Thoracic aorta (tissue), 2 donors: ENCODE results near the gene ERAL1. TPM values are rescaled to one million over a fixed set of nuclear protein-coding genes. Genes with fewer than 3 reads are reported as not detected.

ENCODE experiments used
- ATAC-seq: fragments of 150-250 bp; one replicate; pipeline ENCODE4 v1.8.0; 2017; ENCODE audit warnings: low read depth; ENCODE audit not compliant: insufficient number of reproducible peaks, low FRiP score
- DNase-seq: peaks from one replicate; pipeline ENCODE4 v3.0.0-alpha.2; 2020; ENCODE audit warnings: low spot score
- H3K27ac ChIP-seq, 2 donors: fragments of 200-600 bp; sonication (generic); 1 replicate in 1 of 2; 2 replicates in 1 of 2; pipeline ENCODE4 v1.5.1; 2016; ENCODE audit warnings: mild to moderate bottlenecking in 2 of 2, moderate library complexity in 2 of 2
- H3K27me3 ChIP-seq: fragments of 200-600 bp; sonication (generic); replicated peaks from 2 replicates; pipeline ENCODE4 v1.6.0; 2016; ENCODE audit warnings: mild to moderate bottlenecking; ENCODE audit not compliant: insufficient read depth
- H3K36me3 ChIP-seq: fragments of 200-600 bp; sonication (generic); one replicate; pipeline ENCODE4 v1.5.1; 2016
- H3K4me1 ChIP-seq, 2 donors: fragments of 200-600 bp; sonication (generic); 1 replicate in 1 of 2; 2 replicates in 1 of 2; pipeline versions ENCODE4 v1.5.1 to v1.6.0; 2016; ENCODE audit warnings: low read depth in 2 of 2, mild to moderate bottlenecking in 1 of 2; ENCODE audit not compliant: control insufficient read depth in 1 of 2
- H3K4me3 ChIP-seq: fragments of 200-600 bp; sonication (generic); 2 replicates; pipeline ENCODE4 v1.5.1; 2016; ENCODE audit warnings: mild to moderate bottlenecking
- H3K9me3 ChIP-seq: fragments of 200-600 bp; sonication (generic); 2 replicates; pipeline ENCODE4 v1.5.1; 2016
- total RNA-seq, 2 donors: library from RNA; depleted of rRNA; stranded (reverse); fragments of >200 nt; gene quantifications; one replicate each; pipeline versions ENCODE4 v1.1.0 to v1.2.3, GENCODE V29; 2016
- TF ChIP-seq, protein P1 (sequence below): fragments of 200-600 bp; sonication (generic); IDR thresholded peaks from one replicate; pipeline ENCODE4 v1.5.1; 2019; ENCODE audit warnings: antibody characterized with exemption

The ERAL1 gene
- 10 to 100 TPM; 30.6 to 34.6 TPM for total RNA-seq

DNA sequence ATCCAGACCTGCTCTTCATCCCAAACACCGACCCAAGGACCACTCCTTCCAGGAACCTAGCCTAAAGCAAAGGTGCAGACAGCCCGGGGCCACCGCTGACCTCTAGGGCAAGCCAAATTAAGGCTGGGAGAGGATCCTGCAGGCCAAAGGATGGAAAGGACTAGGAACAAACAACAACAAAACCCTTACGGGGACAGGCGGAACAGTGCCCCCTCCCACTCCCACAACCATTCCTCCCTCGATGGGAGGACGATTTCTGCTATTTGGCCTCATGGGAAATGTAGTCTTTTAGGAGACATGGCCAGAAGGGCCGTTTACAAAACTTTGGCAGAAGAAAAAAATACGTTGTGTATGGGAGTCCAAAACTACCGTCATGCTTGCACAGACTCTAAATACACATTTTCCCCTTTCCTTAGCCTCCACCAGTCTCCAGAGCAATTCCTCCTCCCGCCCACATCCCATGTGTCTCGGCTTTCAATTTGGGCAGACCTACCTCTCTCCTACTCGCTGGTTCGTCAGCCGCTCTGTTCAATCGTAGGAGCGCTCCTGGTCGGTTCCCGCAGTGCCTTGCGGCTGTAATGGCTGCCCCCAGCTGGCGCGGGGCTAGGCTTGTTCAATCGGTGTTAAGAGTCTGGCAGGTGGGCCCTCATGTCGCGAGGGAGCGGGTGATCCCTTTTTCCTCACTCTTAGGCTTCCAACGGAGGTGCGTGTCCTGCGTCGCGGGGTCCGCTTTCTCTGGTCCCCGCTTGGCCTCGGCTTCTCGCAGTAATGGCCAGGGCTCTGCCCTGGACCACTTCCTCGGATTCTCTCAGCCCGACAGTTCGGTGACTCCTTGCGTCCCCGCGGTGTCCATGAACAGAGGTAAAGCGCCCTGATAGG is at the start of gene ERAL1:
Gene ERAL1 (plus strand): TSS at position 560 of the 879 bp plus-strand sequence. CDS start 19 bp downstream, at position 579.
- Histone ChIP-seq H3K27ac (peak within 1 kb of the TSS; percentile 72 to 73), H3K27me3 (no peaks in the 10 kb centered on the region), H3K4me1 (peaks cover 9 to 11% of the 10 kb centered on the region in 2 donors), H3K36me3 (peaks cover 21% of the 10 kb centered on the region), H3K9me3 (no peaks in the 10 kb centered on the region), H3K4me3 (peak within 1 kb of the TSS; percentile 81)
- ATAC-seq (peak; percentile 86), DNase-seq (peak; percentile 60)
- TF ChIP-seq, protein P1, sequence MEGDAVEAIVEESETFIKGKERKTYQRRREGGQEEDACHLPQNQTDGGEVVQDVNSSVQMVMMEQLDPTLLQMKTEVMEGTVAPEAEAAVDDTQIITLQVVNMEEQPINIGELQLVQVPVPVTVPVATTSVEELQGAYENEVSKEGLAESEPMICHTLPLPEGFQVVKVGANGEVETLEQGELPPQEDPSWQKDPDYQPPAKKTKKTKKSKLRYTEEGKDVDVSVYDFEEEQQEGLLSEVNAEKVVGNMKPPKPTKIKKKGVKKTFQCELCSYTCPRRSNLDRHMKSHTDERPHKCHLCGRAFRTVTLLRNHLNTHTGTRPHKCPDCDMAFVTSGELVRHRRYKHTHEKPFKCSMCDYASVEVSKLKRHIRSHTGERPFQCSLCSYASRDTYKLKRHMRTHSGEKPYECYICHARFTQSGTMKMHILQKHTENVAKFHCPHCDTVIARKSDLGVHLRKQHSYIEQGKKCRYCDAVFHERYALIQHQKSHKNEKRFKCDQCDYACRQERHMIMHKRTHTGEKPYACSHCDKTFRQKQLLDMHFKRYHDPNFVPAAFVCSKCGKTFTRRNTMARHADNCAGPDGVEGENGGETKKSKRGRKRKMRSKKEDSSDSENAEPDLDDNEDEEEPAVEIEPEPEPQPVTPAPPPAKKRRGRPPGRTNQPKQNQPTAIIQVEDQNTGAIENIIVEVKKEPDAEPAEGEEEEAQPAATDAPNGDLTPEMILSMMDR: no peak

DNA sequence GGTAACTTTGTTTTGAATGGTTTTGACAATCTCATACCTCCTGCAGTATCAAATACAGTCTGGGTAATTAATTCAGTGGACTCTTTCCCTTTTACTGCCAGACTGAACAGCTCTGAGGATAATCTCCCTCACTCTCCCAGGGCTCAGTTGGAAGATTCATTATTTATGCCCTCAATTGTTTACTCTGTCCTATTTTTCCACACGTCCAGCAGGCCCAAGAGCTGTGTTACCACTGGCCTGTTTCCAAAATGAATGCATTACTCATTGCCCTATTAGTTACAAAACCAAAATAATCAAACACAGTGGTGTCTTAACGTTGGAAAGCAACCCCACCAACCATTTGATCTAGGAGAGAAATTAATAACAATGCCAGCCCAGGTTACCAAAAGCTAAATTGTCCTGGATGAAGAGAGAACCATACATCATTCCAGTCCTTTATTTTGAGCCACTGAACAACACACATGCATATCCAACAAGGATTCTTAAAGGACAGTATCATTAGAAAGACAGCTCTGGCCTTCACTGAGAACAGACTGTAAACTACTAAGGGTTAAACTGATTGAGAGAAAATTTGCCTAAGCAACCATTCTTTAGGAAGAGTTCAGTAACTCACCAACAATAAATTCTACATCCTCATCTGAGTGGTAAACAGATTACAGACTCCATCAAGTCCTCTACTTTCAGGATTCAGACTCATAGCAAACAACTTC is 46.7 kb upstream of the ERAL1 start:
- Histone ChIP-seq H3K4me1 (peaks cover 27 to 53% of the 10 kb centered on the region in 2 donors), H3K9me3 (no peaks in the 10 kb centered on the region), H3K27me3 (no peaks in the 10 kb centered on the region), H3K27ac (peak overlapping the region; percentile 81 to 90), H3K36me3 (no peaks in the 10 kb centered on the region), H3K4me3 (peak overlapping the region; percentile 45)
- DNase-seq: no peak
- ATAC-seq: peak; percentile 41
- TF ChIP-seq, protein P1: no peak

DNA sequence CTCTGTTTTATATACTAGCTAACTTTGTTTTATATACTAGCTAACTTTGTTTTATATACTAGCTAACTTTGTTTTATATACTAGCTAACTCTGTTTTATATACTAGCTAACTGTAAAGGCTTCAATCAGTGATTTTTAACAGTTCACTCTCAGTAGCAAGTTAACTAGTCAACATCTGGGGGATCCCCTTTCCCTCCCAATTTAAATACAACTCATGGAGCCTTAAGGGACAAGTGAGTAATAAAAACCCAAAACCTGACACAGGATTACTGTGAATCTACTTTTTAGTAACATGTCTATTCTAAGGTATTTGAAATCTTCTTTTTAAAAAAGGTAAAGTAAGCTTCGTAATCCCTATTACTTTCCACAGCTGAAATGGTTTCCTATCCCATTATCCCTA is 44.4 kb upstream of the ERAL1 start:
- TF ChIP-seq, protein P1: no peak
- Histone ChIP-seq H3K9me3 (no peaks in the 10 kb centered on the region), H3K27ac (peak overlapping the region; percentile 81 to 90), H3K27me3 (no peaks in the 10 kb centered on the region), H3K4me1 (peaks cover 27 to 59% of the 10 kb centered on the region in 2 donors), H3K36me3 (no peaks in the 10 kb centered on the region), H3K4me3 (no peak overlapping the region)
- no peak for ATAC-seq
- DNase-seq: no peak

DNA sequence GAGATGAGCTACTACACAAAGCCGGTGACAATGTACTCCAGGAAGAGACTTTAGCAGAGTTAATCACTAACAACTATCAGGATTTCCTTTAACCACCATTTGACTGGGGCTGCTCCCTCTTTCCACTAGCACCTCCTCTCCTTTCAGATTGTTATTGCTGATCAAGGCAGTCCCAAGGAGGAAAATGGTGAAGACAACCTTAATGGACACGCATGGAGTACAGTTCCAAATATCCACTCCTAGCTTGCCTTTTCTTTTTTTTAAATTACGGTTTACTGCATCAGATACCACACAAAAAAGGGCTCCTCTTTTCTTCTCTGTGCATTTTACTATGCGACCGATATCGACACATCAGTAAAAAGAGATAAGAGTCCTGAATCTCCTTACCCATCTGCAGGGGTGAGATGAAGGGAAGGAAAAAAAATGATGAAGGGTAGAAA is 43.1 kb upstream of the ERAL1 start:
- ATAC-seq (no peak), DNase-seq (no peak)
- H3K36me3 ChIP-seq: no peaks in the 10 kb centered on the region
- TF ChIP-seq, protein P1: no peak
- H3K4me1 ChIP-seq: peaks cover 27 to 55% of the 10 kb centered on the region in 2 donors
- peak overlapping the region; percentile 81 to 89 for H3K27ac ChIP-seq
- no peaks in the 10 kb centered on the region for H3K9me3 ChIP-seq
- H3K4me3 ChIP-seq: peak overlapping the region; percentile 97
- no peaks in the 10 kb centered on the region for H3K27me3 ChIP-seq
